HG03521 (cell line): Measurements from ENCODE around the gene RNASEH2A.
"Not testable (repeated sequence)": the region's sequence is repeated elsewhere in the genome, so short reads cannot be mapped to it uniquely, and the experiment has no call there.

Experiments used
- ATAC-seq: cut with Tn5 transposase; IDR thresholded peaks from one replicate; pipeline ENCODE4 v1.9.1; 2021; ENCODE audit warnings: mild to moderate bottlenecking, moderate library complexity; ENCODE audit not compliant: unreplicated experiment

The RNASEH2A gene

GRCh38 chr19:12828494-12828893 lies 22.1 kb downstream of the RNASEH2A start:
- no peak for ATAC-seq

DNA sequence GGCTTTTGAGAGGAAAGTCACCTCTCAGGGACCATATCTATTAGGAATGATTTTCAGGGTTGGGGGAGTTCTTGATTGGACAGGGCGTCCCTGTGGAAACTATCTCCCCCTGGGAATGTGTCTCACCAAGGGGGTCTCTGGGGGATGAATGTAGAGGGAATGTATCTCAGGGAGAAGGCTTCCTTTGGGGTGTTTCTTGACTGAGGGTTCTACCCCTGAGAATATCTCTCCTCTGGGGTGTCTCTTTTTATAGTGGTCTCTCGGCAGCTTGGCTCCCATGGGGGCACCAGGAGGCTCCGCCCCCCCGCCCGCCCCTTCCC lies 27.0 kb downstream of the RNASEH2A start:
- no peak for ATAC-seq

DNA sequence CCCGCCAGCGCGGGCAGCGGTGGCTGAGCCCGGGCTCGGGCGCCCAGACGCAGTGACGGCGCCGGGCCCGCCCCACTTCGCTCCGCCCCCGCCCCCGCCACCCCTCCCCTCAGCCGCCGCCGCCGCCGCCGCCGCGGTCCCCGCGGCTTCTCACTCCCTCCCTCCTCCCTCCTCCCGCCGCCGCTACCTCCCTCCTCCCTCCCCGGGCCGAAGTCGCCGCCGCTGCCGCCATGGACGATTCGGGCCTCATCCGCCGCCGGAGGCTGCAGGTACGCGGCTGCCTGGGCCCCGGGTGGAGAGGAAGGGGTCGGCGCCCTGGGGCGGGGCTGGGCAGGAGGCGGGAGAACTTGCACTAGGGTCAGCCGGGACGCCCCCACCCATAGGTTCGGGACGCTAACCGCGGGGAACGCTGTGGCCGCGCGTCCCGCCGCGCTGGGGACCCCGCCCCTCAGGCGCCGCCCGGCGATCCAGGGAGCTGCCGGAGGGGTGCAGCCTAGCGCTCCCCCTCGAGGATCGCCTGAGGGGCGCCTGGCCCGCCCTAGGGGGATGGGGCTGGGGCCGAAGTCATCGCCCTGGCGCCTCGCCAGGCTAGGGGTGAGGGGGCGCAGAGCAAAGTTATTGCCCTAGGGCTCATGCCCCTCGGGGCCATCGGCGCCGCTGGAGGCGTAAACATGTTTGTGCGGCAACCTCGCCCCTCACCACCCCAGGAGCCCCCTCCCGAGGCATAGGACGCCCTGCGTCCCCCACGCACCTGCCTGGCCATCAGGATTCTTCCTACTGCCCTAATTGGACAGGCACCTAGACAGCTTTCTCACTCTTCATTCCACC lies 27.6 kb downstream of the RNASEH2A start:
- ATAC-seq, result no peak

DNA sequence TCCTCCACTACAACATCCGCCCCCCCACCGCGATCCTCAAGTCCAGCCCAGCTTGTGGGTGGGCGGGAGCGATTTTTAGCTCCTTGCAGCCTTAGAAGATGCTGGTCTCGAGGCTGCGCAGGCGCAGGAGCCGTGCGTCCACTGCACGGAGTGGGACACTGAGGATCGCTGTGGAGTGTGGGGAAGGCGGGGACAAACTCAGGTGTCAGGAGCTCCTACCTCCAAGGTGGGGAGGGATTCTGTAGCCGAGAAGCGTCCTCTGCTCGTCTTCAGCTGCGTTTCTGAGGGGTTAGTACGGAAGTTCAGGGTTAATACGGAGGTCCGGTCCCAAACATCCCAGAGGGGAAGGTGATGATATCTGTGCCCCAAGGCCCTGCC lies 28.2 kb downstream of the RNASEH2A start, which contains the start of gene RTBDN:
Gene RTBDN, minus strand, starts transcription at position 14 of the 378 bp plus-strand sequence. CDS start 4,600 bp downstream, outside the sequence.
- no peak for ATAC-seq

DNA sequence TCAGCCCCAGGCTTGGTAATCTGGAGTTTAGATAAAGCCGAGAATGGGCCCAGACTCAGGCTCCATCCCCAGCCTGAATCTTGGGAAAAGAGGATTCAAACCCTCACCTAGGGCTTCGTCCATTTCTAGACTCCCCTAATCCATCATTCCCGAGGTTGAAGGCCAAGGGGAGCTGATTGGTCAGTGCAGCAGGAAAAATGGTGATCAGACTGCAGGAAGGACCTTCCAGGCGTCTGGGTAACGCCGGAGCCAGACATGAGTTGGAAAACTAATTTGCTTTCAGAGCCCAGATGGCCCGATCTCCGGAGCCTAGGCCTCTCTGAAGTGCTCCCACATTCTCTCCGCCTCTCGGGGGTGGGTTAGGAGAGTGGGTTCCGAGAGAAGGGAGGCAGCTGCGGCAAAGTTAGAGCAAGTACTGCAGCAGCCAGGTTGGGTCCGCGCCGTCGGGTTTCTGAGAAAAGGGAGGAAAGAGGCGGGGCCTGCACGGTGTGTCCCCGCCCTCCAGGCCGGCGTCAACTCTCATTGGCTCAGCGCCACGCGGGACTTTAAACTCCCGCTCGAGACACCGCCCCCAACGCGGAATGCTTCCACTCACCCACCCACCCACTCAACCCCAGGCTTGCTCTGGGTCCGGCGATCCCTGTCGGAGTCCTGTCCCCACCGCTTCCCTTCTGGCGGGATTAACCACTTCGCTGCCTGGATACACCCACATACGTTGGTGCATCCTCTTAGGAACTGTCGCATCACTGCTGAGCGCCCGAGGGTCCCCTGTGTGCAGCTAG lies 28.8 kb downstream of the RNASEH2A start:
- no peak for ATAC-seq

DNA sequence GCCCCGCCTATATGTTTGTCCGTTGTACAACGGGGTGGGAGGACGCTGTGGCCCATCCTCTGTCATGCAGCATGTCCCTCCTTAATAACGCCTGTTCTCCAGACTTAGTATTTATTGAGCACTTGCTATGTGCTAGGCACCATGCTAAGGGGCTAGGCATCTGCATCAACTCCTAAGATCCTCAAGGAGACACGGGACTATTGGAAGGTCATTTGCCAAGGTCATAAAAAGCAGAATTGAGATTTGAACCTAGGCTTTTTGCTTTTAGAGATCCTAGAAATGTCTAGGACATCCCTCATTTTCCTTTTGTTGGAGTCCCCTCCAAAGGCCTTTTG lies 30.1 kb downstream of the RNASEH2A start:
- ATAC-seq, result no peak

DNA sequence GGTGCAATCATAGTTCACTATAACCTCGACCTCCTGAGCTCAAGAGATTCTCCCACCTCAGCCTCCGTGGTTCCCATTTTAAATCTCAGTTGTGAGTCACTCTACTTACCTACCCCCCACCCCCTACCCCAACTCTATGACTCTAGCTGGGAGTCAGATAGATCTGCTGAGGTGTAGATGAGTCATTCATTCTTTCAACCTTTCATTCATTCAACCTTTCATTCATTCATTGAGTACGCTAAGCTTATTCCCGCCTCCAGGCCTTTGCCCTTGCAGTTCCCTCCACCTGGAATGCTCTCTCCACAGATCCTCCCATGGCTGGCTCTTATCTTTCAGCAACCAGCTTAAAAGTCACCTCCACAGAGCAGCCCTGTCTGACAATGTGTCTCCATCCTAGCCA lies 30.8 kb downstream of the RNASEH2A start:
- no peak for ATAC-seq

DNA sequence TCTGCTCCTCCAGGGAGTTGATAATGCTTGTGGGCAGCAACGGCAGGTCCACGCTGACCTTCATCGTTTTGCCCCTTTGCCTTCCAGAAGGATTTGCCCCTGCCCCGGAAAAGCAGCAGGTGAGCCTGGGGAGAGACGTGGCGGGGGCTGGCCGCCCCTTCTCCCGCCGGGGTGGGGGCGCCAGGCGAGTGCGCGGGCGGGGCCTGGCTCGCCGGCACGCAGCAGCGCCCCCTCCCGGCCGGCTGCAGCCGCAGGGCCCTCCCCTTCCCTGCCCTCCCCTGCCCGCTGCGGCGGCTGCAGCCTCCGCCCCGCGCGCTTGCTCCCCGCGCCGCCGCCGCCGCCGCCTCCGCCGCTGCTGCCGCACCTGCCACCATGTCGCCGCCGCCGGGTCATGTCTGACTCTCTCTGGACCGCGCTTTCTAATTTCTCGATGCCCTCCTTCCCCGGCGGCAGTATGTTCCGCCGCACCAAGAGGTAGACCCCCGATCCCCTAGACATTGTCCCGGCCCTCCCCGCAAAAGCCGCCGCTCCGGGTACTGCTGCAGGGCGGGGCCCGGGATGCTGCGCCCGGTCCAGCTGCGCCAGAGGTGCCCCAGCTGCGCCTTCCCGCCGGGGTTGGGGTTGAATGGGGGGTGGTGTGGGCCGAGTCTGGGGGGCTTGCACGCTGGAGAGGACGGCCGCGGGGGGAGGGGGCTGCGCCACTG lies 31.9 kb downstream of the RNASEH2A start, which contains the start of gene MAST1:
Gene MAST1, plus strand, starts transcription at position 334 of the 704 bp plus-strand sequence. Its CDS starts 58 bp downstream, at position 392.
- ATAC-seq, result no peak

- ATAC-seq, result no peak
Measured at GRCh38 chr19:12838886-12839756, 32.7 kb downstream of the RNASEH2A start.

GRCh38 chr19:12840091-12841079 lies 34.0 kb downstream of the RNASEH2A start:
- ATAC-seq, result no peak

GRCh38 chr19:12841094-12841493 lies 34.7 kb downstream of the RNASEH2A start:
- ATAC-seq, result no peak

DNA sequence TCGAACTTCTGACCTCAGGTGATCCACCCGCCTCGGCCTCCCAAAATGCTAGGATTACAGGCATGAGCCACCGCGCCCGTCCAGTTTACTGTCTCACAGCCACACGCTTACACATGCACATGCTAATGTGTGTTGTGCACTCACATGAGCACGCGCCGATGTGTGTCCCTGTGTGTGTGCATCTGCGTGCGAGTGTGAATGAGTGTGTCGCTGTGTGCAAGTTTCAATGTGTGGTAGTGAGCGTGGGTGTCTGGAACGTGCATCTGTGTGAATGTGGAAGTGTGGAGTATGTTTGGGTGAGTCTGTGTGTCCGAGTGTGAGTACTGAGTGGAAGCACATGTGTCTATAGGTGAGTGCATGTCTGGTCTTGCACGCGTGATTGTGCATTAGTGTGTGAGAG lies 36.1 kb downstream of the RNASEH2A start:
- ATAC-seq, result no peak

- ATAC-seq, result no peak
Measured at GRCh38 chr19:12843328-12843727, 36.9 kb downstream of the RNASEH2A start.

GRCh38 chr19:12843999-12844732 lies 37.8 kb downstream of the RNASEH2A start:
- no peak for ATAC-seq

DNA sequence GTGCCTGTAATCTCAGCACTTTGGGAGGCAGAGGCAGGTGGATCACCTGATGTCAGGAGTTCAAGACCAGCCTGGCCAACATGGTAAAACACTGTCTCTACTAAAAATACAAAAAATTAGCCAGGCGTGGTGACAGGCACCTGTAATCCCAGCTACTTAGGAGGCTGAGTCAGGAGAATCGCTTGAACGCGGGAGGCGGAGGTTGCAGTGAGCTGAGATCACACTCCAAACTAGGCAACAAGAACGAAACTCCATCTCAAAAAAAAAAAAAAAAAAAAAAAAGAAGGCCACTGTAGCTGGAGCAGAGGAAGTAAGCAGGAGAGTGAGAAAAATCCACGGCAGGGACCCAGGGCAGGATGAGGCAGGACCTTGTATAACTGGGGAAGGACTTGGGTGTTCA lies 40.2 kb downstream of the RNASEH2A start:
- not testable (repeated sequence) for ATAC-seq

DNA sequence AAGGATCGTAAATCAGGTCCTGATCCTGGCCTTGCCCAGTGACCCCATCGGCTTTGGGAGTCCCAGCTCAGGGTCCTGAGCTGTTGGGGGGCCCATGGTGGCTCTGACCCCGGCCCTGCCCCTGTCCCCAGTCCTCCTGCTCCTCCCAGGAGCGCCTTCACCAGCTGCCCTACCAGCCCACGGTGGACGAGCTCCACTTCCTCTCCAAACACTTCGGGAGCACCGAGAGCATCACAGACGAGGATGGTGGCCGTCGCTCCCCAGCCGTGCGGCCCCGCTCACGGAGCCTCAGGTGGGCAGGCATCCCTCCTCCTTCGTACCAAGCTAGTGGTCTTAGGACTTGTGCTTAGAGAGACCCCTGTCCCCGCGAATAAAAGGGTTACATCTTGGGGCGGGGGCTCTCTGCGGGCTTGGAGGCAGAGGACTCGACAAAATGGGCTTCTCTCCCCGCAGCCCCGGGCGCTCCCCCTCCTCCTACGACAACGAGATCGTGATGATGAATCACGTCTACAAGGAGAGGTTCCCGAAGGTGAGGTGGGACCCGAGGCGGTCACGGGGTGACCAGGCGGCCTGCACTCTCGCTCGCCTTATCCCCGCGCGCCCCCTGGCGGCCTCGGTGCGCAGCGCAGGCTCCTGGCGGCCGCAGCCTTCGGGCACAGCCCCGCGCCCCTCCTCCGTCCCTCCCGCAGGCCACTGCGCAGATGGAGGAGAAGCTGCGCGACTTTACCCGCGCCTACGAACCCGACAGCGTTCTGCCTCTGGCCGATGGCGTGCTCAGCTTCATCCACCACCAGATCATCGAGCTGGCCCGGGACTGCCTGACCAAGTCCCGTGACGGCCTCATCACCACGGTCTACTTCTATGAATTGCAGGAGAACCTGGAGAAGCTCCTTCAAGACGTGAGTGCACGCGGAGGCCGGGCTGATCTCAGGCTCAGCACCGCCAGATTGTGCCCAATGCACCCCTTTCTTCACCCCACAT lies 41.1 kb downstream of the RNASEH2A start:
- ATAC-seq, result no peak

- ATAC-seq, result no peak
Measured at GRCh38 chr19:12856653-12857052, 50.3 kb downstream of the RNASEH2A start.
